Naive thymus-derived CD4-positive, alpha-beta T cell (primary cell): ENCODE results near the gene KREMEN1. TPM values are rescaled to one million over a fixed set of nuclear protein-coding genes. Genes with fewer than 3 reads are reported as not detected.

Source experiments
- ATAC-seq: fragments of 150-1000 bp; cut with Tn5 transposase; 2 replicates; pipeline ENCODE4 v1.10.0; 2021; ENCODE audit warnings: mild to moderate bottlenecking, moderate library complexity
- CTCF ChIA-PET: fragments of 350-600 bp; sonication (Branson Sonifier 250); formaldehyde crosslinking; loops from one replicate; lab custom pipeline; 2021; ENCODE audit warnings: antibody characterized with exemption; lab: Charles Lee
- POLR2A ChIA-PET: fragments of 350-600 bp; sonication (Branson Sonifier 250); formaldehyde crosslinking; loops from one replicate; lab custom pipeline; 2021; ENCODE audit warnings: antibody characterized with exemption, inconsistent platforms; lab: Charles Lee
- DNase-seq, 9 donors: peaks; one replicate each; pipeline versions ENCODE4 v3.0.0 to v3.0.0-alpha.2; 2020 to 2022; ENCODE audit warnings: mixed read lengths in 1 of 9
- H3K27ac ChIP-seq: one replicate; pipeline ENCODE4 v1.7.0; 2013; ENCODE audit warnings: mild to moderate bottlenecking, low read depth, low read length, moderate library complexity
- H3K27me3 ChIP-seq, 2 donors: one replicate each; pipeline ENCODE4 v1.7.0; 2013; ENCODE audit warnings: low read length in 2 of 2, mild to moderate bottlenecking in 2 of 2, moderate library complexity in 2 of 2; ENCODE audit not compliant: control insufficient read depth in 2 of 2, insufficient read depth in 2 of 2
- H3K36me3 ChIP-seq, 3 experiments: 1 replicate in 2 of 3; 2 replicates in 1 of 3; pipeline ENCODE4 v1.7.0; 2013; ENCODE audit warnings: low read length in 3 of 3, mild to moderate bottlenecking in 3 of 3, moderate library complexity in 1 of 3; ENCODE audit not compliant: insufficient read depth in 3 of 3, control insufficient read depth in 2 of 3
- H3K4me1 ChIP-seq, 2 donors: one replicate each; pipeline ENCODE4 v1.7.0; 2013; ENCODE audit warnings: low read length in 2 of 2, mild to moderate bottlenecking in 2 of 2, moderate library complexity in 1 of 2; ENCODE audit not compliant: control insufficient read depth in 2 of 2, insufficient read depth in 2 of 2
- H3K4me3 ChIP-seq: 2 replicates; pipeline ENCODE4 v1.7.0; 2013; ENCODE audit warnings: mild to moderate bottlenecking, low read length
- H3K9me3 ChIP-seq, 3 experiments: 1 replicate in 2 of 3; 2 replicates in 1 of 3; pipeline ENCODE4 v1.7.0; 2013; ENCODE audit warnings: low read length in 3 of 3; ENCODE audit not compliant: control insufficient read depth in 2 of 3
- H3K27ac Mint-ChIP-seq, 9 donors: one replicate each; pipeline ENCODE4 v1.8.0; 2020 to 2022; ENCODE audit warnings: mixed read lengths in 9 of 9, mild to moderate bottlenecking in 8 of 9, moderate library complexity in 5 of 9, inconsistent platforms in 2 of 9
- H3K27me3 Mint-ChIP-seq, 5 donors: one replicate each; pipeline ENCODE4 v1.8.0; 2021 to 2022; ENCODE audit warnings: mixed read lengths in 5 of 5, mild to moderate bottlenecking in 1 of 5
- H3K36me3 Mint-ChIP-seq, 5 donors: one replicate each; pipeline ENCODE4 v1.8.0; 2020 to 2022; ENCODE audit warnings: mixed read lengths in 5 of 5, mild to moderate bottlenecking in 3 of 5, inconsistent platforms in 1 of 5
- H3K4me1 Mint-ChIP-seq, 7 donors: one replicate each; pipeline ENCODE4 v1.8.0; 2020 to 2022; ENCODE audit warnings: mixed read lengths in 7 of 7, mild to moderate bottlenecking in 3 of 7, inconsistent platforms in 1 of 7
- H3K4me3 Mint-ChIP-seq, 10 donors: one replicate each; pipeline ENCODE4 v1.8.0; 2020 to 2022; ENCODE audit warnings: mild to moderate bottlenecking in 10 of 10, mixed read lengths in 10 of 10, moderate library complexity in 6 of 10, inconsistent platforms in 2 of 10
- H3K9me3 Mint-ChIP-seq, 11 donors: one replicate each; pipeline ENCODE4 v1.8.0; 2020 to 2022; ENCODE audit warnings: mixed read lengths in 11 of 11, mild to moderate bottlenecking in 4 of 11, inconsistent platforms in 1 of 11, moderate library complexity in 1 of 11
- intact Hi-C, 2 donors: fragments of 100-400 bp; cut with micrococcal nuclease; formaldehyde crosslinking; loops; one replicate each; pipeline ENCODE4 v1.15.1; 2023
- polyA plus RNA-seq, 2 donors: library from polyadenylated mRNA; unstranded; fragments of 300-500 nt; fragmentation: Illumina TruSeq; gene quantifications; one replicate each; pipeline ENCODE4 v1.2.3, GENCODE V29; 2021
- total RNA-seq, 6 experiments: library from RNA in 5 of 6; stranded (reverse) in 5 of 6; gene quantifications; 1 replicate in 5 of 6; 2 replicates in 1 of 6; pipeline ENCODE4 v1.2.3 and lab custom pipeline; 2021 to 2026

Gene KREMEN1
- total and polyA plus RNA-seq, 7 experiments from 2014 or later: 1.1 TPM; not detected in 6

GRCh38 chr22:29172216-29172615, 99.4 kb downstream of the KREMEN1 start:
- ATAC-seq (no peak), DNase-seq (no peak)
- Mint-ChIP-seq H3K4me3 (no peak overlapping the region), H3K27me3 (peaks cover 7 to 31% (median 8%) of the 10 kb centered on the region in 5 donors), H3K4me1 (peaks cover 0 to 8% (median 6%) of the 10 kb centered on the region in 7 donors), H3K27ac (no peak overlapping the region), H3K36me3 (peaks cover 0 to 12% (median 0%) of the 10 kb centered on the region in 5 donors), H3K9me3 (peaks cover 9 to 40% (median 25%) of the 10 kb centered on the region in 11 donors)
- H3K27me3 ChIP-seq: no peaks in the 10 kb centered on the region
- ChIA-PET POLR2A (no interaction called here), CTCF (no interaction called here)
- H3K4me1 ChIP-seq: peaks cover 0 to 8% of the 10 kb centered on the region in 2 donors
- H3K27ac ChIP-seq: no peak overlapping the region
- peaks cover 0 to 19% (median 0%) of the 10 kb centered on the region in 3 experiments for H3K9me3 ChIP-seq
- H3K4me3 ChIP-seq: no peak overlapping the region
- H3K36me3 ChIP-seq: no peaks in the 10 kb centered on the region
- intact Hi-C loops: no loop called here

GRCh38 chr22:29175312-29175835, 102.5 kb downstream of the KREMEN1 start:
- no peaks in the 10 kb centered on the region for H3K36me3 ChIP-seq
- H3K4me1 ChIP-seq: no peaks in the 10 kb centered on the region
- no peak for ATAC-seq
- ChIA-PET POLR2A (no interaction called here), CTCF (no interaction called here)
- peaks cover 0 to 19% (median 0%) of the 10 kb centered on the region in 3 experiments for H3K9me3 ChIP-seq
- intact Hi-C loops: no loop called here
- Mint-ChIP-seq H3K9me3 (peaks cover 6 to 40% (median 24%) of the 10 kb centered on the region in 11 donors), H3K27me3 (peaks cover 0 to 22% (median 4%) of the 10 kb centered on the region in 5 donors), H3K27ac (no peak overlapping the region), H3K36me3 (peaks cover 0 to 12% (median 0%) of the 10 kb centered on the region in 5 donors), H3K4me3 (no peak overlapping the region), H3K4me1 (no peaks in the 10 kb centered on the region)
- H3K4me3 ChIP-seq: no peak overlapping the region
- DNase-seq: no peak
- H3K27ac ChIP-seq: no peak overlapping the region
- no peaks in the 10 kb centered on the region for H3K27me3 ChIP-seq

GRCh38 chr22:29183971-29184848, 111.4 kb downstream of the KREMEN1 start:
- Histone ChIP-seq H3K27me3 (no peaks in the 10 kb centered on the region), H3K36me3 (no peaks in the 10 kb centered on the region), H3K4me1 (no peaks in the 10 kb centered on the region), H3K4me3 (no peak overlapping the region), H3K9me3 (no peaks in the 10 kb centered on the region), H3K27ac (no peak overlapping the region)
- ChIA-PET CTCF (no interaction called here), POLR2A (interaction anchor here (0.6 kb wide), 1 partner anchor 1007 kb away, joined by 3 read pairs; no protein-coding TSS in a partner anchor)
- intact Hi-C loops: no loop called here
- peaks cover 0 to 2% (median 0%) of the 10 kb centered on the region in 11 donors for H3K9me3 Mint-ChIP-seq
- no peak overlapping the region for H3K27ac Mint-ChIP-seq
- ATAC-seq (no peak), DNase-seq (no peak)
- no peaks in the 10 kb centered on the region for H3K4me1 Mint-ChIP-seq
- H3K4me3 Mint-ChIP-seq: no peak overlapping the region
- peaks cover 0 to 19% (median under 1%) of the 10 kb centered on the region in 5 donors for H3K27me3 Mint-ChIP-seq
- no peaks in the 10 kb centered on the region for H3K36me3 Mint-ChIP-seq

GRCh38 chr22:29184849-29185490, 112.1 kb downstream of the KREMEN1 start:
- Histone ChIP-seq H3K4me1 (no peaks in the 10 kb centered on the region), H3K36me3 (no peaks in the 10 kb centered on the region), H3K27ac (no peak overlapping the region), H3K9me3 (no peaks in the 10 kb centered on the region), H3K27me3 (no peaks in the 10 kb centered on the region), H3K4me3 (no peak overlapping the region)
- H3K4me3 Mint-ChIP-seq: no peak overlapping the region
- intact Hi-C loops: no loop called here
- DNase-seq: no peak
- no peak overlapping the region for H3K27ac Mint-ChIP-seq
- ATAC-seq: no peak
- H3K9me3 Mint-ChIP-seq: peaks cover 0 to 2% (median 0%) of the 10 kb centered on the region in 11 donors
- no peaks in the 10 kb centered on the region for H3K36me3 Mint-ChIP-seq
- no peaks in the 10 kb centered on the region for H3K4me1 Mint-ChIP-seq
- CTCF ChIA-PET: no interaction called here
- peaks cover 0 to 18% (median 0%) of the 10 kb centered on the region in 5 donors for H3K27me3 Mint-ChIP-seq
- POLR2A ChIA-PET: interaction anchor here (0.6 kb wide), 1 partner anchor 1008 kb away, joined by 3 read pairs; no protein-coding TSS in a partner anchor

- no peaks in the 10 kb centered on the region for H3K9me3 ChIP-seq
- H3K27me3 ChIP-seq: no peaks in the 10 kb centered on the region
- H3K4me1 ChIP-seq: no peaks in the 10 kb centered on the region
- H3K4me3 ChIP-seq: no peak overlapping the region
- Mint-ChIP-seq H3K36me3 (no peaks in the 10 kb centered on the region), H3K4me1 (no peaks in the 10 kb centered on the region), H3K27me3 (peaks cover 0 to 13% (median 0%) of the 10 kb centered on the region in 5 donors), H3K27ac (no peak overlapping the region), H3K9me3 (peaks cover 0 to 2% (median 0%) of the 10 kb centered on the region in 11 donors), H3K4me3 (no peak overlapping the region)
- no peak for DNase-seq
- H3K27ac ChIP-seq: no peak overlapping the region
- no peak for ATAC-seq
- CTCF ChIA-PET: no interaction called here
- intact Hi-C loops: no loop called here
- no peaks in the 10 kb centered on the region for H3K36me3 ChIP-seq
- POLR2A ChIA-PET: no interaction called here
Observed at GRCh38 chr22:29186302-29186701, 113.5 kb downstream of the KREMEN1 start.

GRCh38 chr22:29187831-29188230, 115.0 kb downstream of the KREMEN1 start:
- no peaks in the 10 kb centered on the region for H3K4me1 Mint-ChIP-seq
- no peak overlapping the region for H3K4me3 ChIP-seq
- no peaks in the 10 kb centered on the region for H3K27me3 ChIP-seq
- no peaks in the 10 kb centered on the region for H3K9me3 ChIP-seq
- POLR2A ChIA-PET: no interaction called here
- H3K27ac Mint-ChIP-seq: no peak overlapping the region
- intact Hi-C loops: no loop called here
- no peaks in the 10 kb centered on the region for H3K36me3 ChIP-seq
- H3K4me3 Mint-ChIP-seq: no peak overlapping the region
- no peaks in the 10 kb centered on the region for H3K4me1 ChIP-seq
- CTCF ChIA-PET: no interaction called here
- no peak overlapping the region for H3K27ac ChIP-seq
- peaks cover 0 to 2% (median 0%) of the 10 kb centered on the region in 11 donors for H3K9me3 Mint-ChIP-seq
- H3K27me3 Mint-ChIP-seq: peaks cover 0 to 13% (median 0%) of the 10 kb centered on the region in 5 donors
- ATAC-seq (no peak), DNase-seq (no peak)
- no peaks in the 10 kb centered on the region for H3K36me3 Mint-ChIP-seq
